ENCODE results near the gene C1QTNF4. TPM values are rescaled to one million over a fixed set of nuclear protein-coding genes. Genes with fewer than 3 reads are reported as not detected.

Gene C1QTNF4
- total and polyA plus RNA-seq, 2 of the 13 experiments (the other 11 are each of a cell fraction or from before 2014, with no cell fraction given) = not detected

DNA sequence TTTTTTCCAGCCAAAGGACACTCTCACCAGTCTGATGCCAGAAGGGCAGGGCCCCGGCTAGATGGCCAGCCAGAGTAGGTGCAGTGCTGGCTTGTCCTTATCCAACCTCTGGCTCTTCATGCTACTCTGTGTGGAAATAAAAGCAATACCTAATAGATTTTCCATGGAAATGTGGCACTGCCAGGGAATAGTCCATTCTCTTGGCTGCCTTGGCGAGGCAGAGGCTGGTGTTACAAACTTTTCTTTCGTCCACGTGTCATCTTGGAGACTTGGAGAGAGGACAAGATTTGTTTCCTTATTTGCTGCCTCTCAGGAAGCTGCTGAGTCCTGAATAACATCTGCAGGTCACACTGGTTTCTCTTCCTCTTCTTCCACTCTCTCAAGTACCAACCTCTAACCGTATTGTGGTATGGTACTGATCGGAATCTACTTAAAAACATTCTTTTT, 17.2 kb upstream of the C1QTNF4 start (continued):
- TF ChIP-seq AGO1 (IDR thresholded peaks at IDR 0.05; ENCODE audit: low read depth, low read length, poor library complexity, severe bottlenecking) (no peak), ZNF251 (CRISPR knock-in tag; IDR thresholded peaks at IDR 0.05) (no peak), NR1H2 (CRISPR knock-in tag; IDR thresholded peaks at IDR 0.05; ENCODE audit: borderline replicate concordance, low read depth) (no peak), TBP (CRISPR knock-in tag; IDR thresholded peaks at IDR 0.05) (no peak), EP300 (IDR thresholded peaks at IDR 0.05; ENCODE audit: low read depth in 2 of 2, low read length in 2 of 2) (no peak), EP300 (CRISPR knock-in tag; IDR thresholded peaks at IDR 0.05; ENCODE audit: borderline replicate concordance) (no peak), TRIM24 (CRISPR knock-in tag; IDR thresholded peaks at IDR 0.05) (no peak)

DNA sequence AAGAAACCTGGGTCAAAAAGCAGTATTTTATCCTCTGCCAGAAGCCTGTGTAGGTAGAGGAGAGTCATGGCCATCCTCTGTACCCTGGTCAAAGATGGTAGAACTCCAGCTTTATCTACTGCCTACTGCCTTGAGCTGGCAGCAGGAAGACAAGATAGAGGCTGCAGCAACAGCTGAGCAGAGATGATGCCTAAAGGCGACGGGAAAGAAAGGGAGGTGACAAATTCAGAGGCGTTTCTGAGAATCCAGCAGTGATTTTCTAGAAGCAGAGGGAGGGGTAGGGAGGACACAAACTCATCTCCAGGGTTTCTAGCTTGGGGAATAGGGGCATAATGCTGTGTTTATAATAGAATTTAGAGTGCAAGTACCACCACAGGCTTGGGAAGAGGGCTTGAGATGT, 15.5 kb upstream of the C1QTNF4 start:
- H3K27me3 ChIP-seq (ENCODE audit: control insufficient read depth in 1 of 2, insufficient read depth in 2 of 2, low read length in 2 of 2) = no peaks in the 10 kb centered on the region
- no peaks in the 10 kb centered on the region for H4K20me1 ChIP-seq (ENCODE audit: insufficient read depth, low read length)
- intact Hi-C loops (cut with micrococcal nuclease; ENCODE audit: unreplicated experiment) (loop anchor here (5.0 kb wide), 1 partner anchor 252 kb away; no protein-coding TSS in a partner anchor), in situ Hi-C loops (cut with HindIII; ENCODE audit: extremely low pct_ligation_motif_present, low pct_unique_long_range_greater_than_20kb) (no loop called here)
- TF ChIP-seq HMGA1 (CRISPR knock-in tag; conservative IDR thresholded peaks at IDR 0.05) (no peak), POLR2AphosphoS2 (IDR thresholded peaks at IDR 0.05; ENCODE audit: low read depth, low read length) (no peak), POLR2AphosphoS5 (IDR thresholded peaks at IDR 0.05; ENCODE audit: low read depth, low read length) (no peak), AKAP8 (CRISPR knock-in tag; IDR thresholded peaks at IDR 0.05) (no peak), NFE2 (CRISPR knock-in tag; IDR thresholded peaks at IDR 0.05) (no peak), CBFB (CRISPR knock-in tag; IDR thresholded peaks at IDR 0.05) (no peak), LCORL (IDR thresholded peaks at IDR 0.05) (no peak), LCORL (CRISPR knock-in tag; IDR thresholded peaks at IDR 0.05) (no peak), BHLHE40 (IDR thresholded peaks at IDR 0.05; ENCODE audit: low read length) (no peak), FOXK2 (IDR thresholded peaks at IDR 0.05) (no peak), ZNF329 (CRISPR knock-in tag; IDR thresholded peaks at IDR 0.05; ENCODE audit: low read depth) (no peak), NFE2L2 (IDR thresholded peaks at IDR 0.05; ENCODE audit: low read length) (no peak), GZF1 (CRISPR knock-in tag; IDR thresholded peaks at IDR 0.05) (no peak), NR2F2 (IDR thresholded peaks at IDR 0.05; ENCODE audit: borderline replicate concordance, low read depth) (no peak)
- TF ChIP-seq, protein P1, sequence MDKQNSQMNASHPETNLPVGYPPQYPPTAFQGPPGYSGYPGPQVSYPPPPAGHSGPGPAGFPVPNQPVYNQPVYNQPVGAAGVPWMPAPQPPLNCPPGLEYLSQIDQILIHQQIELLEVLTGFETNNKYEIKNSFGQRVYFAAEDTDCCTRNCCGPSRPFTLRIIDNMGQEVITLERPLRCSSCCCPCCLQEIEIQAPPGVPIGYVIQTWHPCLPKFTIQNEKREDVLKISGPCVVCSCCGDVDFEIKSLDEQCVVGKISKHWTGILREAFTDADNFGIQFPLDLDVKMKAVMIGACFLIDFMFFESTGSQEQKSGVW (CRISPR knock-in tag; IDR thresholded peaks at IDR 0.05; ENCODE audit: borderline replicate concordance) = no peak
- TF ChIP-seq, protein P2, sequence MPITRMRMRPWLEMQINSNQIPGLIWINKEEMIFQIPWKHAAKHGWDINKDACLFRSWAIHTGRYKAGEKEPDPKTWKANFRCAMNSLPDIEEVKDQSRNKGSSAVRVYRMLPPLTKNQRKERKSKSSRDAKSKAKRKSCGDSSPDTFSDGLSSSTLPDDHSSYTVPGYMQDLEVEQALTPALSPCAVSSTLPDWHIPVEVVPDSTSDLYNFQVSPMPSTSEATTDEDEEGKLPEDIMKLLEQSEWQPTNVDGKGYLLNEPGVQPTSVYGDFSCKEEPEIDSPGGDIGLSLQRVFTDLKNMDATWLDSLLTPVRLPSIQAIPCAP (CRISPR knock-in tag; IDR thresholded peaks at IDR 0.05; ENCODE audit: low read depth) = no peak
- TF ChIP-seq, protein P3, sequence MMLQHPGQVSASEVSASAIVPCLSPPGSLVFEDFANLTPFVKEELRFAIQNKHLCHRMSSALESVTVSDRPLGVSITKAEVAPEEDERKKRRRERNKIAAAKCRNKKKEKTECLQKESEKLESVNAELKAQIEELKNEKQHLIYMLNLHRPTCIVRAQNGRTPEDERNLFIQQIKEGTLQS (CRISPR knock-in tag; IDR thresholded peaks at IDR 0.05) = no peak
- BruUV-seq (replicated peaks) = no TSS peak
- H2AFZ ChIP-seq (ENCODE audit: low read length) = no peak overlapping the region
- H3K79me2 ChIP-seq (ENCODE audit: insufficient read depth, low read length) = no peaks in the 10 kb centered on the region
- ChIA-PET CTCF (ENCODE audit: low intra/inter-chr PET ratio, low total read pairs) (no interaction called here), POLR2A (no interaction called here)
- no peak overlapping the region for H3K27ac ChIP-seq (ENCODE audit: extremely low read length, insufficient read depth, low read length)
- H3K36me3 ChIP-seq (replicated peaks in 1 of 2; ENCODE audit: control insufficient read depth in 1 of 2, insufficient read depth in 2 of 2, low read length in 2 of 2) = no peaks in the 10 kb centered on the region
- no peaks in the 10 kb centered on the region for H3K9me3 ChIP-seq (ENCODE audit: low read length)
- H3K4me1 ChIP-seq (ENCODE audit: insufficient read depth, low read length) = no peaks in the 10 kb centered on the region
- ATAC-seq = no peak
- no peak for DNase-seq (ENCODE audit: low spot score)
- no peak overlapping the region for H3K4me2 ChIP-seq (ENCODE audit: low read depth, low read length)
- H3K9ac ChIP-seq (ENCODE audit: insufficient read depth, low read depth, low read length) = no peak overlapping the region
- 95% methylated on average over 3 of the region's 3 CpGs for WGBS (ENCODE audit: low lambda C conversion rate)
- no peak overlapping the region for H3K4me3 ChIP-seq (replicated peaks in 1 of 3; ENCODE audit: insufficient read depth in 1 of 3, low read depth in 2 of 3, low read length in 3 of 3)
- FAIRE-seq = no peak
